Muscle of leg (tissue), 9 donors: ENCODE measurements around the gene ADAMTS20. TPM values are rescaled to one million over a fixed set of nuclear protein-coding genes. Genes with fewer than 3 reads are reported as not detected.

ENCODE experiments used
- polyA plus RNA-seq, 8 donors: library from polyadenylated mRNA; unstranded; fragments of 120-200 nt; gene quantifications; one replicate each; pipeline versions ENCODE4 v1.2.1 to v1.2.3, GENCODE V29; 2013; ENCODE audit warnings: inconsistent platforms in 1 of 8, low replicate concordance in 1 of 8; ENCODE audit not compliant: insufficient read length in 8 of 8, insufficient read depth in 1 of 8
- total RNA-seq: library from RNA; stranded (reverse); fragments of 120-200 nt; gene quantifications from one replicate; pipeline ENCODE4 v1.2.4, GENCODE V29; 2013

Gene ADAMTS20
- total and polyA plus RNA-seq, 9 donors = 0.04 to 0.20 (median 0.09) TPM; not detected in 1

Other genes starting within 250 kb of the ADAMTS20 start
- gene PUS7L, start 206.6 kb upstream of the ADAMTS20 start, total RNA-seq = 15.5 TPM
- gene PUS7L, start 206.6 kb upstream of the ADAMTS20 start, polyA plus RNA-seq = 1 to 10 TPM; 4.3 to 8.1 (median 7.0) TPM
- gene IRAK4, start 206.7 kb upstream of the ADAMTS20 start, total RNA-seq = 8.1 TPM
- gene IRAK4, start 206.7 kb upstream of the ADAMTS20 start, polyA plus RNA-seq = 1 to 10 TPM; 5.5 to 9.7 (median 7.2) TPM